NCI-H146 treated with DMSO at 0.1 percent for 48 hours (cell line): ENCODE data around the gene VWA3B.

Experiments
- DNase-seq: peaks from one replicate; lab custom pipeline; 2025; ENCODE audit not compliant: unreplicated experiment; lab: John Stamatoyannopoulos, UW

VWA3B gene

GRCh38 chr2:98172150-98172765, 85.3 kb downstream of the VWA3B start:
- DNase-seq, result no peak

GRCh38 chr2:98172951-98173350, 86.0 kb downstream of the VWA3B start:
- no peak for DNase-seq

- no peak for DNase-seq
These were observed 88.8 kb downstream of the VWA3B start for GRCh38 chr2:98175811-98176210.

GRCh38 chr2:98177286-98177685, 90.3 kb downstream of the VWA3B start:
- no peak for DNase-seq

GRCh38 chr2:98177986-98178385, 91.0 kb downstream of the VWA3B start:
- no peak for DNase-seq

- no peak for DNase-seq
These were observed 93.5 kb downstream of the VWA3B start for GRCh38 chr2:98180456-98180855.

GRCh38 chr2:98181346-98181745, 94.4 kb downstream of the VWA3B start:
- no peak for DNase-seq

GRCh38 chr2:98185801-98186200, 98.8 kb downstream of the VWA3B start:
- DNase-seq, result no peak

GRCh38 chr2:98187194-98187593, 100.2 kb downstream of the VWA3B start:
- no peak for DNase-seq

GRCh38 chr2:98188351-98189046, 101.5 kb downstream of the VWA3B start:
- no peak for DNase-seq

- no peak for DNase-seq
These were observed 104.9 kb downstream of the VWA3B start for GRCh38 chr2:98191883-98192282.

GRCh38 chr2:98201576-98201975, 114.6 kb downstream of the VWA3B start:
- DNase-seq, result no peak

GRCh38 chr2:98205889-98206288, 118.9 kb downstream of the VWA3B start:
- DNase-seq, result no peak

- no peak for DNase-seq
These were observed 125.4 kb downstream of the VWA3B start for GRCh38 chr2:98212092-98213000.

- DNase-seq, result no peak
These were observed 129.6 kb downstream of the VWA3B start for GRCh38 chr2:98216616-98217015.

GRCh38 chr2:98219152-98219551, 132.2 kb downstream of the VWA3B start:
- no peak for DNase-seq

GRCh38 chr2:98233941-98234340, 147.0 kb downstream of the VWA3B start:
- no peak for DNase-seq

GRCh38 chr2:98234776-98235175, 147.8 kb downstream of the VWA3B start:
- DNase-seq, result no peak

GRCh38 chr2:98236935-98237334, 150.0 kb downstream of the VWA3B start:
- no peak for DNase-seq

- DNase-seq, result no peak
These were observed 153.9 kb downstream of the VWA3B start for GRCh38 chr2:98240786-98241398.

- no peak for DNase-seq
These were observed 154.6 kb downstream of the VWA3B start for GRCh38 chr2:98241592-98241991.
